Muscle layer of duodenum (tissue), 2 donors: ENCODE data around the gene CD81.

Source experiments
- H3K27ac ChIP-seq: one replicate; pipeline ENCODE4 v1.7.0; 2013; ENCODE audit warnings: mild to moderate bottlenecking, low read length
- H3K27me3 ChIP-seq: one replicate; pipeline ENCODE4 v1.7.0; 2013; ENCODE audit warnings: low read depth, mild to moderate bottlenecking, control low read depth, low read length
- H3K36me3 ChIP-seq, 2 donors: one replicate each; pipeline ENCODE4 v1.7.0; 2013; ENCODE audit warnings: low read length in 2 of 2, control low read depth in 1 of 2, mild to moderate bottlenecking in 1 of 2; ENCODE audit not compliant: insufficient read depth in 2 of 2, control insufficient read depth in 1 of 2
- H3K4me1 ChIP-seq, 2 donors: one replicate each; pipeline ENCODE4 v1.7.0; 2013; ENCODE audit warnings: low read length in 2 of 2, mild to moderate bottlenecking in 2 of 2, control low read depth in 1 of 2, moderate library complexity in 1 of 2; ENCODE audit not compliant: insufficient read depth in 2 of 2, control insufficient read depth in 1 of 2
- H3K4me3 ChIP-seq, 2 donors: one replicate each; pipeline ENCODE4 v1.7.0; 2013; ENCODE audit warnings: low read length in 2 of 2, low read depth in 1 of 2, mild to moderate bottlenecking in 1 of 2
- H3K9me3 ChIP-seq, 2 donors: one replicate each; pipeline ENCODE4 v1.7.0; 2013; ENCODE audit warnings: low read length in 2 of 2, control low read depth in 1 of 2, mild to moderate bottlenecking in 1 of 2; ENCODE audit not compliant: control insufficient read depth in 1 of 2
- donor health status: healthy.

CD81 gene

DNA sequence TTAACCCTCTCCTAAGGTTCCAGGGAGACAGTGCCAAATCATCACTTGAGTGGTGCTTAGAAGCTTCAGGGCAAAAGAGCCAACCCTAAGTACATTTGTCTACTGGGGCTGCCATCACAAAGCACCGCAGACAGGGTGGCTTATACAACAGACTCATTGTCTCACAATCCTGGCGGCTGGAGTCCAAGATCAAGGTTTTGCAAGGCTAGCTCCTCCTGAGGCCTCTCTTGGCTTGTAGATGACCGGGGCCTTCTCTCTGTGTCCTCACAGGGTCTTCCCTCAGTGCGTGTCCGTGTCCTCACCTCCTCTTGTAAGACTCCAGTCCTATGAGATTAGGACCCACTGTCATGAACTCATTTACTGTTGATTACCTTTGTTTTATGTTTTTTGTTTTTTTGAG is 34.1 kb upstream of the CD81 start:
- no peak overlapping the region for H3K27ac ChIP-seq
- H3K4me3 ChIP-seq = no peak overlapping the region
- no peaks in the 10 kb centered on the region for H3K36me3 ChIP-seq
- H3K4me1 ChIP-seq = no peaks in the 10 kb centered on the region
- no peaks in the 10 kb centered on the region for H3K27me3 ChIP-seq
- H3K9me3 ChIP-seq = peaks cover 0 to 7% of the 10 kb centered on the region in 2 donors

DNA sequence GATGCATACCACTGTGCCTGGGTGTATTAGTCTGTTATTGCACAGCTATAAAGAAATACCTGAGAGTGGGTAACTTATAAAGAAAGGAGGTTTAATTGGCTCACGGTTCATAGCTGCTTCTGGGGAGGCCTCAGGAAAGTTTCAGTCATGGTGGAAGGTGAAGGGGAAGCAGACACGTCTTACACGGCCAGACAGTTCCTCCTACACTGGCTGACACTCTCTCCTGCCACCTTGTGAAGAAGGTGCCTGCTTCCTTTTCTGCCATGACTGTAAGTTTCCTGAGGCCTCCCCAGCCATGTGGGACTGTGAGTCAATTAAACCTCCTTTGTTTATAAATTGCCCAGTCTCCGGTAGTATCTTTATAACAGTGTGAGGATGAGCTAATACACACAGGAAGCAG is 33.6 kb upstream of the CD81 start:
- no peak overlapping the region for H3K27ac ChIP-seq
- no peaks in the 10 kb centered on the region for H3K27me3 ChIP-seq
- no peak overlapping the region for H3K4me3 ChIP-seq
- H3K36me3 ChIP-seq = no peaks in the 10 kb centered on the region
- peaks cover 0 to 7% of the 10 kb centered on the region in 2 donors for H3K9me3 ChIP-seq
- no peaks in the 10 kb centered on the region for H3K4me1 ChIP-seq

DNA sequence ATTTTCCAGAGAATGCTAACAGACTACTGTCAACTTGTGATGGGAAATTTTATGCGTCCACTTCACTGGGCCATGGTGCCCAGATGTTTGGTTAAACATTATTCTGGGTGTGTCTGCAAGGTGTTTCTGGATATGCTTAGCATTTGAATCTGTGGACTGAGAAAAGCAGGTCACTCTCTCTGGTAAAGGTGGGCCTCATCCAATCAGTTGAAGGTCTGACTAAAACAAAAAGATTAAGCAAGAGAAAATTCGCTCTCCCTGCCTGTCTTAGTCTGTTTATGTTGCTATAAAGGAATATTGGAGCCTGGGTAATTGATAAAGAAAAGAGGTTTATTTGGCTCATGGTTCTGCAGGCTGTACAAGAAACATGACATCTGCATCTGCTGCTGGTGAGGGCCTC is 32.1 kb upstream of the CD81 start:
- Histone ChIP-seq H3K9me3 (peaks cover 0 to 12% of the 10 kb centered on the region in 2 donors), H3K27ac (no peak overlapping the region), H3K36me3 (no peaks in the 10 kb centered on the region), H3K4me3 (no peak overlapping the region), H3K4me1 (no peaks in the 10 kb centered on the region), H3K27me3 (no peaks in the 10 kb centered on the region)

DNA sequence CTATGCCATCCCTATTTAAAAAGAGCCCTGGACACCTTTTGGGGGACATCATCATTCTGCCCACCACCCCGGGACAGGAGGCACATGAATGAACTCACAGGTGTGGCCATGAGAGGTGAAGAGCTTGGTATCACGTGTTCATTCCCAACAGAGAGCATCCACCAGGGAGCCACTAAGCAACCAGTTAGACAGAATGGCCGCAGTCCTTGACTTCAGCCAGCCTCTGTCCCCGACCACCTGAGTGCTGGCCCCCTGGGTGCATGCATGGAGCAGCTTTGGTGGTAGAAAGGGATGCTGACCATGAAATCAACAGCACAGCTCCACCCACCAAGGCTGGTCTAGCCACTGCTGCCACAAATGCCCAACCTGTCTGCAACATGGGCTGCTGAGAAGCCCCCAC is 31.1 kb upstream of the CD81 start:
- Histone ChIP-seq H3K4me3 (no peak overlapping the region), H3K4me1 (no peaks in the 10 kb centered on the region), H3K27me3 (no peaks in the 10 kb centered on the region), H3K9me3 (peaks cover 0 to 12% of the 10 kb centered on the region in 2 donors), H3K27ac (no peak overlapping the region), H3K36me3 (no peaks in the 10 kb centered on the region)

DNA sequence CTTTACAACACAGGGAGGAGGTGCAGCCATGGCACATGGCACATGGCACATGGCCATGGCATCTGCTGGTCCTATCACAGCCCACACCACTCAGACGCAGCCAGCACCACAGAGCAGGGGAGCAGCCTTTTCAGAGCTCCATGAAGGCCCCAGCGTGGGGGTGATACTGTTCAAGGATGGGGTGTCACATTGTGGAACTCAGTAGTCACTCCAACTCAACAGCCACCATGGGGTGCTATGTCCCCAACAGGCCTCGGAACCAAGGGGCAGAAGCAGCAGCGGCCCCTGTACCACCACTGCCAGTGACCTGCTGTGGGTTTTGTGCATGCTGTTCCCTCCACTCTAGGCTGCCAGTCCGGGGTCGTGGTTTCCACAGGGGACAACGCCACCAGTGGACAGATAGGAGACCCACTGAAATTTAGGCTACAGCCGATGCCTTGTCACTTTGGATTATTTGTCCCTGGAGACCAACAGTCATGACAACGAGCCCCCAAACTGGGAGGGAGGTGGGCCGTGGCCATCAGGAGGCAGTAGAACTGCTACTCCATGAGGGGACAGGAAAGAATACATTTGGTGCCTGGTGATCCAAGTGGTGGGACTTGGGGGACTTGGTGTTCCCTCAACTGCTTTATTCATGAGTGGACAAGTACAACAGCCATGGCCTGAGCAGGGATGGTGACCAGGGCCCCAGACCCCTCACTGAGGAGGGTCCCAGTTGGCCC is 30.4 kb upstream of the CD81 start:
- Histone ChIP-seq H3K27ac (no peak overlapping the region), H3K9me3 (peaks cover 0 to 12% of the 10 kb centered on the region in 2 donors), H3K4me3 (no peak overlapping the region), H3K27me3 (no peaks in the 10 kb centered on the region), H3K36me3 (no peaks in the 10 kb centered on the region), H3K4me1 (no peaks in the 10 kb centered on the region)

DNA sequence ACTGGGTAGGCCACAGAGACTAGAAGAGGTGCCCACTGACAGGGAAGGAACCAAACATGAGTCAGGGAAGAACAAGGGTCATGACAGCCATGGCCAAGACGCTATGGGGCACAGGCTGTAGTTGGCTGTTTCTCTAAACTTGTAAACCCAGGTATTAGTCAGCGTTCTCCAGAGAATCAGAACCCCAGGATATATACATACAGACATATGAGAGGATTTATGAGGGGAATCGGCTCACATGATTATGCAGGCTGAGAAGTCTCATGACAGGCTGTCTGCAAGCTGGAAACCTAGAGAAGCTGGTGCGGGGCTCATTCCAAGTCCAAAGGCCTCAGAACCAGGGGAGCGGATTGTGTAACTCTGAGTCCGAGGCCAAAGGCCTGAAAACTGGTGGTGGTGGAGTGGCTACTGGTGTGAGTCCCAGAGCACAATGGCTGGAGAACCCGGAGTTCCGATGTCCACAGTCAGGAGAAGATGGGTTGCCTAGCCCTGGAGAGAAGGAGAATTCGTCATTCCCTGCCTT is 29.7 kb upstream of the CD81 start:
- H3K27ac ChIP-seq = no peak overlapping the region
- H3K4me3 ChIP-seq = no peak overlapping the region
- H3K27me3 ChIP-seq = no peaks in the 10 kb centered on the region

DNA sequence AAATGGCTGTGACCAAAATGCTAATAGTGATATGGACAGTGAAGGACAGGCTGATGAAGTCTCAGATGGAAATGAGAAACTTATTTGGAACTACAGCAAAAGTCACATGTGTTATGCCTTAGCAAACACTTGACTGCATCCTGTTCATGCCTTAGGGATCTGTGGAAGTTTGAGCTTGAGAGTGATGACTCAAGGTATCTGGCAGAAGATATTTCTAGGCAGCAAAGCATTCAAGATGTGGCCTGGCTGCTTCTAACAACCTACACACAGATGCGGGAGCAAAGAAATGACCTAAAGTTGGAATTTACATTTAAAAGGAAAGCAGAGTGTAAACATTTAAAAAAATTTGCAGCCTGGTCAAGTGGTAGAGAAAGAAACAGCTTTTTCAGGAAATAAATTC is 28.1 kb upstream of the CD81 start:
- Histone ChIP-seq H3K4me1 (no peaks in the 10 kb centered on the region), H3K27ac (no peak overlapping the region), H3K9me3 (peaks cover 0 to 12% of the 10 kb centered on the region in 2 donors), H3K36me3 (no peaks in the 10 kb centered on the region), H3K4me3 (no peak overlapping the region), H3K27me3 (no peaks in the 10 kb centered on the region)

More for the DNA sequence above, 29.7 kb upstream of the CD81 start:
- H3K36me3 ChIP-seq = no peaks in the 10 kb centered on the region
- H3K4me1 ChIP-seq = no peaks in the 10 kb centered on the region
- H3K9me3 ChIP-seq = peaks cover 0 to 12% of the 10 kb centered on the region in 2 donors

DNA sequence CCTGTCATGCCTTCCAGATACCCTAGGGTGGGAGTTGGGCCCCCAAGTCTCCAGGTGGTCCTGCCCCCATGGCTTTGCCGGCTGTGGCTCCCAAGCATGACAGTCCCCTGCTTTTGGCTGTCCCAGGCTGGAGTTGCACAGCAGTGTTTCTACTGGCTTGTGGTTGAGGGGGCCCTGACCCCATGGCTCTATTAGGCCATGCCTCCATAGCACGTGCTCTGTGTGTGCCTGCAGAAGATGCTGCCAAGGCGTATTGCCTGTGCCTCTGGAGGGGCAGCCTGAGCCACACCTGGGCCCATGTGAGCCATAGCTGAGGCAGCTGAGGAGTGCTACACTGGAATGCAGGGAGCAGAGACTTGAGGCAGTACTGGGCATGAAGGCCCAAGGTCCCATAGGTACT is 25.4 kb upstream of the CD81 start:
- Histone ChIP-seq H3K9me3 (peaks cover 0 to 6% of the 10 kb centered on the region in 2 donors), H3K27me3 (no peaks in the 10 kb centered on the region), H3K27ac (no peak overlapping the region), H3K4me1 (no peaks in the 10 kb centered on the region), H3K36me3 (no peaks in the 10 kb centered on the region), H3K4me3 (no peak overlapping the region)

DNA sequence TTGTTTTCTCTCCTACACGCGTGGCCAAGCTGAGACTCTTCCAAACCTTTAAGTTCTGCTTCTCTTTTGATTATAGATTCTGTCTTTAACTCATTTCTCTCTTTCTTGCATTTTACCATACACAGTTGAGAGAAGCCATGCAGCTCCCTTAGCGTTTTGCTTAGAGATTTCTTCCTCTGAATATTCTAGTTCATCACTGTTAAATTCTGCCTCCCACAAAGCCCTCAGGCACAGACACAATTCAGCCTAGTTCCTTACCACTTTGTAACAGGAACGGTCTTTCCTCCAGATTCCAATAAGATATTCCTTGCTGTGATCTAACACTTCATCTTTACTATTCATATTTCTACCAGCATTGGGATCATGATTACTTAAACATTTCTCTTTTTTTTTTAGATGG is 24.7 kb upstream of the CD81 start:
- peaks cover 0 to 6% of the 10 kb centered on the region in 2 donors for H3K9me3 ChIP-seq
- no peaks in the 10 kb centered on the region for H3K36me3 ChIP-seq
- H3K27me3 ChIP-seq = no peaks in the 10 kb centered on the region
- no peak overlapping the region for H3K4me3 ChIP-seq
- no peaks in the 10 kb centered on the region for H3K4me1 ChIP-seq
- H3K27ac ChIP-seq = no peak overlapping the region

DNA sequence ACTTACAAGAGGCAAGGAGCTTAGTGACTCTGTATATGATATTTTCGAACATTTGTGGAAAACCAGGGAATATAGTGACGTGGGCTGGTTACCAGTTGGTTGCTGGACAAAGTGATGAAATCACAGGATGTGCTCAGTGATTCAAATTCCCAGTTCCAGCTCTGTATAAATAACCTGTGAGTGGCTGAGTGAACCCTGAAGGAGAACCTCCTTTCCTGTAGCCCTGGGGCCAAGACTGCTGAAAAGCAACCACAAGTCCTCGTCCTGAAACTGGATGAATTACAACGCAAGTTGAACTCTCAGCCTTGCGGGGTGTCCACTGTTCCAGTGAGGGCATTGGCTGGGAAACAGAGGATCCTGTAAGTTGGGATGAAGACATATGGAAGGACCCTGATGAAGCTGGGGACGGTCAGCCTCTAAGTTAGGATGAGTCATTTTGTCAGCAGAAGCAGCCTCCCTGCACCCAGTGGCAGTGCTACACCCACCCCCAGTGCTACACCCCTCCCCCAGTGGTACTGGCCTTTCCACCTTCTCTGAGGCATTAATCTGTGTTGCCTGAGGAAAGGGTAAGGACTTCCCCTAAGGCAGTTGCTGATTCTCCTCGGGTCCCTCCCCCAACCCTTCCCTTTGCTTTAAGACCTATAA is 22.0 kb upstream of the CD81 start:
- H3K4me3 ChIP-seq = no peak overlapping the region
- no peaks in the 10 kb centered on the region for H3K4me1 ChIP-seq
- no peaks in the 10 kb centered on the region for H3K27me3 ChIP-seq
- no peaks in the 10 kb centered on the region for H3K9me3 ChIP-seq
- H3K36me3 ChIP-seq = no peaks in the 10 kb centered on the region
- no peak overlapping the region for H3K27ac ChIP-seq

DNA sequence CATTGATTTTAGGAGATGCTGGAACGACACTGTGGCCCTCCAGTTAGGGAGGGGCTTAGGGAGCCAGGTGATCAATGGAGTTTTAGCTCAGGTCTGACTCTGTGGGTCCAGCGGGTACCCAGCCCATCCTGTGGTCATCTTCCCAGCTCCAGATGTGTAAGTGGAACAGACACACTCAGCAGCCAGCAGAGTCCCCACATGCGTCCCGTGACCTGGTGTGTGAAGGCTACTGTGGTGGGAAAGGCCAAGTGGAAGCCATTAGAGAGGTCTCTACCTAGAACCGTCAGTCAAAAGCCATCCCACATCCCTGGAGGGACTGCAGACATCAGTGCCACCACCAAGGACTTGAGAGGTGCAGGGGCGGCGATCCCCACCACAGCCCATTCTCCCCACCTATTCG is 19.9 kb upstream of the CD81 start:
- Histone ChIP-seq H3K4me3 (no peak overlapping the region), H3K27ac (no peak overlapping the region), H3K27me3 (no peaks in the 10 kb centered on the region), H3K36me3 (no peaks in the 10 kb centered on the region), H3K4me1 (no peaks in the 10 kb centered on the region), H3K9me3 (no peaks in the 10 kb centered on the region)
